Esophagus mucosa (tissue), 1 donor: Measurements from ENCODE around the gene HDAC3. TPM values are rescaled to one million over a fixed set of nuclear protein-coding genes. Genes with fewer than 3 reads are reported as not detected.

Source experiments
- ATAC-seq: fragments of 200-7000 bp; cut with Tn5 transposase; one replicate; pipeline ENCODE4 v1.9.1; 2020
- total RNA-seq: library from RNA; stranded (reverse); gene quantifications from one replicate; pipeline ENCODE4 v1.2.4, GENCODE V29; 2023
- donor health status: DM: yes; HTN: yes; CAD: no.

HDAC3 gene
- total RNA-seq, 1 donor from 2014 or later = 48.2 TPM

DNA sequence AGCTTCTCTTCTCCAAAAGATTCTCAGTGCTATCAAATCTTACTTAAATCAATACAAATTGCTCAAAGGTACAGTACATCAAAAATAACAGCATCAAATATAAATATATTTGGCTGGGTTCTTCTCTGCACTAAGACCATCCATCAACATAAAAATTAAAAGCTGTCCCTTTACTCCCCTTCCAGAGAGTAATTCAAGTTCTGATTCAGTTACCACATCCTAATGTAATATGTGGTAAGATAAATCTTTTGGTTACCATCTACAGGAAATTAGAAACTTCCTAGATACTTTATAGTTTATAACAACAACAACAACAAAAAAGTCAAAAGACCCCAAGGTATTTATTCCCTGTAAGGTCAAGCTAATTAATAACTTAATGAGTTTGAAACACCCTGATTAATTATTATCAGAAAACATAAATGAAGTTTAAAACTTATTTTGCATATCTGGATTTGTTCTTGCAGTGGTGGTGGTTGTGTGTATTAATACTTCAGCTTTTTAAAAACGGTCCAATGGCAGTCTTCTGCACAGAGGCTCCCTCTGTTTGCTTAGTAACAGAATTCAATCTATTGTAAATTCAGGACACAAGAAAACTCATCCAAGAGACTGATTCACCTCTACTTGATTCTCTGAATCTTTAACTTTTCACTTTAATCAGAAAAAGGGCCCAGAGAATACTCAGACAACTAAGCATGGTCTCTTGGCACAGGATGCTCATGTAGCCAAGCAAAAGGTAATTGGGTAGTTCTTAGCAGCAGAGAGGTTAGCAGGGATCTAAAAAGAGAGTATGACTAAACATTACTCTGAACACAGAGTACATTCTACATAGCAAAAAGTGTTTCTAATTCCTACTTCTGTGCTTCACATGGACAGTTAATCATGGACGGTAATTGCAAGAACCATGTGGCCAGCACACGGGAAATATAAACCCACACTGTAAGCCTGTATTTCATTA, 38.0 kb downstream of the HDAC3 start:
- peak; percentile 30 for ATAC-seq

DNA sequence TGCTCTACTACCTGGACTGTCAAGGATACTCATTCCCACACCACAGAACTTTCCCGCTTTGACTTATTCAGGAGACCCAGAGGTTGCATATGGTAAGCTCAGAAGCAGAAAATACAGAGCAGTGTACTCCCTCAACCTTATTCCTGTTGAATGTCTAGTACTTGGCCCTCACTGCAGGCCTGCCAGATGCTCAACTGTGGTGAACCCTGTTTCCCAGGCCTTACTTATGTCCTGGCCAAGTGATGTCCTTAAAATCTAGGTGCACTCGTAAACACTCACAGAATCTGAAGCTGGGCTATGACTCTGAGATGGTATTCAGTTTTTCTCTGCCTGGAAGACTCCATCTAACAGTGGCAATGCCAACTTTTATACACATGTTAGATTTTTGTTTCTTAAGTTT, 38.8 kb downstream of the HDAC3 start:
- no peak for ATAC-seq

- ATAC-seq = peak; percentile 68
These were observed 39.3 kb downstream of the HDAC3 start for GRCh38 chr5:141597394-141597793.

DNA sequence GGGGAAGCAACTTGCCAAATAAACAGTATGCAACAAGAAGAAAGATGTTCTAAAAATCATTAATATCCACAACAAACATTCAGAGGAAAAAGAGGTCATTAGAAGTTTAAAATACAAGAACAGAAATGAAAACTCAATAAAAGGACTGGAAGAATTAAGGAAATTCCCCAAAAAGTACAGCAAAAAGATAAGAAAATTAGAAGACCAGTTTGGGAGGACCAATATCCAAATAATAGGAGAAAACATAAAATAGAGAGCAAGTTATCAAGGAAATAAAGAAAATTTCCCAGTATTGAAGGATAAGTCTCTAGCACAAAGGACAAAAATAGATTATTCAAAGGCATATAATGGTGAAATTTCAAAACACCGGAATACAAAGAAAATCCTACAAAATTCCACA, 39.8 kb downstream of the HDAC3 start:
- no peak for ATAC-seq

DNA sequence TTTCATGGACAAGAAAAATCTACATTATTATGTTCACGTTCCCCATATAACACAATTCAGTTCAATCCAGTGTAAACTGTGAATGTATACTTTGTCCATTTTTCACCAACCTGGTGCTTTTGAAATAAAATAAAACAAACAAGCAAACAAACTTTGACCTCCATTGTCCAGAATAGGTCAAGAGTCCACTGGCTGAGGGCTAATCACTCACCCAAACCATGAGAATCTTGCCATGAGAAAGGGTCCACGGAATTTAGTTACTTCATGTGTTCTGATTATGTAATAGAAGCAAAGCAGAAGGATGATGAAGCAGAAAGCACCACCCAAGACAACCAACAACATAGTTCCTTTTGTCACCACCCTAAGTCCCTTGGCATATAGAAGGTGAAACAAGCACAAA, 46.5 kb downstream of the HDAC3 start:
- ATAC-seq = no peak

- ATAC-seq = no peak
These were observed 50.4 kb downstream of the HDAC3 start for GRCh38 chr5:141586246-141586645.

DNA sequence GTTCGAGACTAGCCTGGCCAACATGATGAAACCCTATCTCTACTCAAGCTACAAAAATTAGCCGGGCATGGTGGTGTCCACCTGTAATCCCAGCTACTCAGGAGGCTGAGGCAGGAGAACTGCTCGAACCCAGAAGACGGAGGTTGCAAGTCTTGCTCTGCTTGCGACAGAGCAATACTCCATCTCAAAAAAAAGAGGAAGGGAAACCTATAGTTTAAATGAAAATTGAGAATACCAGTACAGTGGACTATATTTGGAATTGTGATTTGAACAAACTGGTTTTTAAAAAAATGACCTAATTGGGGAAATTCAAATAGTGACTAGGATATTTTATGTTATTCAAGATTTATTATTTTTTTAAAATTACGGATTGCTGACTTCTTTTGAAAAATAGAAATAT, 51.1 kb downstream of the HDAC3 start:
- ATAC-seq = no peak

DNA sequence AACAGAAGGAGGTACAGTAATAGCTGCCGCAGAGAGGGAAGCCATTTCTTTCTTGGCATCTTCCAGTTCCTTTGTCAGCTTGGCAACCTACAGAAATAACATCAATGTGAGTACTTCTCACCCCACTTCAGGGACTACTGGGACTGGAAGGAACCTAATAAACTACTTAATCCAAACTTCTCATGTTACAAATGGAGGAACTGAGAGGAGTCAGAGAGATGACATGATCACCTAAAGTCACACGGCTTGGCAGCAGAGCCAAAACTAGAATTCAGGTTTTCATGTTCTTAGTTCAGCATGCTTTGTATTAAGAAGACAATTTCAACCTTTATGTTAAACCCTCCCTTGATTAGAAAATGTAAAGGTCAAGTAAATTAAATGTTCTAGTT, 62.5 kb downstream of the HDAC3 start:
- no peak for ATAC-seq

GRCh38 chr5:141573489-141574121, 63.0 kb downstream of the HDAC3 start:
- ATAC-seq = no peak

Other genes starting within 250 kb of the HDAC3 start
- 2.8 TPM for gene PCDHGB4, start 249.2 kb downstream of the HDAC3 start, total RNA-seq
- 0.64 TPM for gene PCDHGA8, start 244.2 kb downstream of the HDAC3 start, total RNA-seq
- gene PCDHGB5, start 238.9 kb downstream of the HDAC3 start, total RNA-seq = 5.8 TPM
- 3.1 TPM for gene PCDHGA9, start 234.1 kb downstream of the HDAC3 start, total RNA-seq
- gene PCDHGB6, start 228.8 kb downstream of the HDAC3 start, total RNA-seq = 3.0 TPM
- gene PCDHGA10, start 223.9 kb downstream of the HDAC3 start, total RNA-seq = 5.3 TPM
- gene PCDHGB7, start 219.2 kb downstream of the HDAC3 start, total RNA-seq = 3.3 TPM
- gene PCDHGA11, start 215.8 kb downstream of the HDAC3 start, total RNA-seq = 1.9 TPM
- 1.5 TPM for gene PCDHGA12, start 206.3 kb downstream of the HDAC3 start, total RNA-seq
- 38.8 TPM for gene PCDHGC3, start 160.9 kb downstream of the HDAC3 start, total RNA-seq
- 1.1 TPM for gene PCDHGC4, start 151.8 kb downstream of the HDAC3 start, total RNA-seq
- gene PCDHGC5, start 147.8 kb downstream of the HDAC3 start, total RNA-seq = 1.0 TPM
- gene DIAPH1, start 17.8 kb downstream of the HDAC3 start, total RNA-seq = 108 TPM
- gene RELL2, start 148 bp upstream of the HDAC3 start, total RNA-seq = 4.5 TPM
- 5.8 TPM for gene FCHSD1, start 14.6 kb upstream of the HDAC3 start, total RNA-seq
- 3.3 TPM for gene ARAP3, start 45.4 kb upstream of the HDAC3 start, total RNA-seq
- 62.7 TPM for gene PCDH1, start 241.6 kb upstream of the HDAC3 start, total RNA-seq